GM21423 (cell line): ENCODE data around the gene CASP2.

Source experiments
- ATAC-seq: cut with Tn5 transposase; IDR thresholded peaks from one replicate; pipeline ENCODE4 v1.9.1; 2021; ENCODE audit warnings: mild to moderate bottlenecking, moderate library complexity; ENCODE audit not compliant: unreplicated experiment

CASP2 gene

GRCh38 chr7:143325240-143325639, 37.1 kb downstream of the CASP2 start:
- ATAC-seq, result peak; percentile 60

DNA sequence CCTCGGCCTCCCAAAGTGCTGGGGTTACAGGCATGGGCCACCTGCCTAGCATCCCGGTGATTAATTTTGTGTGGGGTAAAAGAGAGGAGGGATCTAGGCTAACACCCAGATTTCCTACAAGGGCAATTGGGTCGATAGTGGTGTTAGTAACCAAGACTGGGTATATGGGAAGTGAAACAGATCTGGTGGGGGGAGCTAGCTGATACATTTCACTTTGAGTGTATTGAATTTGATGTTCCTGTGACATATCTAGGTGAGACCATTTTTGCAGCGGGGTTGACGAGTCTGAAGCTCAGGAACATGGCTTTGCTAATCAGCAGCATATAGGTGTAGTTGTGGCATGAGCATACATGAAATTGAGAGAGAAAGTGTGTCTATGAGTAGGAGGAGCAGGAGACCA, 39.8 kb downstream of the CASP2 start:
- no peak for ATAC-seq

DNA sequence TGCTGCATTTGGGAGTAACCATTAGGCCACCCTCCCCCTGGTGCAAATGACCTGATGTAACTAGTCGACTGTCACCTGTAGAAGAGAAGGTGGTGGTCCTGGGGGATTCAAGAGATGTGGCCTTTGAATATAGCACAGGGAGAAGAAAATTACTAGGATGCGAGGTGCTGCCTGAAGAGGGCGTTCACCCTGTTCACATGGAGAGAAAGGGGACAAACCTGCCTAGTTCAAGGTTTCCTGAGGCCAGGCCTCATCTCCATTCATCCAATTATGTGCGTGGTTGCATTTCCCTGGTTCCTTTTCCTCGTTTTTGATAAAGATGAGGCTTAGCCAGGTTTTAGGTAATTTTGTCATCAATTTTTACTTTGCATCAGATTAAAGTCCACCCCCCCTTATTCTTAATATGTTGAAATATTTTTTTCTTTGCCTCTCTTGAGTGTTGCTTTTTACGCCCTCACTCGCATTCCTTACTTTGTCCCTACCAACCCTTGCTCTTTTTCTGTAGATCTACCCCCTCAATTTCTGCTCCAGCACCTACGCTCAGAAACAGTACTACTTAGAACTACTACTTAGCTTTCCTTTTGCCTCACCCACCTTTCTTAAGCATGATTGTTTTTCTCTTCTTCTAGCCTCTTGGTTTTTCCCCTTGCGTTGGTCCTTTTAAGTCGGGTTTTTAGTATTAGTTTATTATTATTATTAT, 41.5 kb downstream of the CASP2 start:
- no peak for ATAC-seq

- no peak for ATAC-seq
These were observed 43.1 kb downstream of the CASP2 start for GRCh38 chr7:143331179-143331801.

DNA sequence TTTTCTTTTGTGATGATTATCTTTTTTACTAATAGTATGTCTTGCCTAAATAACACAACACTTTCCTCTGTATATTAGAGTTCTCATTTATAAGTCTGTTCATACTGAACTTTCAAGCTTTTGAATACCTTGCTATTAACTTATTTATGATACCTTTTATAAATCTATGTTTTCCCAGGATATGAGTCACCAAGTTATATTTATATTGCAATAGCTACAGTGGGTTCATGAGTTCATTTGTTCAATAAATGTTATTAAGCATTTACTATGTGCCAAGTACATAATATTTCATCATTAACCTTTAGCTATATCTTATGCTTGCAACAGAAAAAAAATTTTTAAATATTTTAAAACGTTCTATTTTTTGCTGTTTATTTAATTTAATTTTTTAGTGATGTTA, 46.1 kb downstream of the CASP2 start:
- no peak for ATAC-seq

- ATAC-seq, result no peak
These were observed 49.1 kb downstream of the CASP2 start for GRCh38 chr7:143337216-143337615.

DNA sequence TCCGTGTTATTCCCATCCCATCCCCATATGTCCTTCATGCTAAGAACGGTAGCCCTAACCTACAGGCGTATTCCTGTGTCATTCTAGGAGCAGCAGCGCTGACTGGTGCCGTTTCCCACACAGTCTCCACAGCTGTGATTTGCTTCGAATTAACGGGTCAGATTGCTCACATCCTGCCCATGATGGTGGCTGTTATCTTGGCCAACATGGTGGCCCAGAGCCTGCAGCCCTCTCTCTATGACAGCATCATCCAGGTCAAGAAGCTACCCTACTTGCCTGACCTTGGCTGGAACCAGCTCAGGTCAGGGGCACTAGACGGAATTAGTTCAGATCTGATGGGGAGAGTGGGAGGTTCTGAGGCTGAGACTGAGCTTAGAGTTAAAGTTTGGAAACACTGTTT, 53.7 kb downstream of the CASP2 start:
- no peak for ATAC-seq

GRCh38 chr7:143343596-143343995, 55.4 kb downstream of the CASP2 start:
- ATAC-seq, result no peak

- ATAC-seq, result peak; percentile 95
These were observed 57.3 kb downstream of the CASP2 start for GRCh38 chr7:143345428-143345900.

GRCh38 chr7:143346018-143346417, 57.9 kb downstream of the CASP2 start:
- no peak for ATAC-seq

GRCh38 chr7:143347950-143348349, 59.8 kb downstream of the CASP2 start:
- no peak for ATAC-seq

- ATAC-seq, result no peak
These were observed 62.9 kb downstream of the CASP2 start for GRCh38 chr7:143351060-143351459.

DNA sequence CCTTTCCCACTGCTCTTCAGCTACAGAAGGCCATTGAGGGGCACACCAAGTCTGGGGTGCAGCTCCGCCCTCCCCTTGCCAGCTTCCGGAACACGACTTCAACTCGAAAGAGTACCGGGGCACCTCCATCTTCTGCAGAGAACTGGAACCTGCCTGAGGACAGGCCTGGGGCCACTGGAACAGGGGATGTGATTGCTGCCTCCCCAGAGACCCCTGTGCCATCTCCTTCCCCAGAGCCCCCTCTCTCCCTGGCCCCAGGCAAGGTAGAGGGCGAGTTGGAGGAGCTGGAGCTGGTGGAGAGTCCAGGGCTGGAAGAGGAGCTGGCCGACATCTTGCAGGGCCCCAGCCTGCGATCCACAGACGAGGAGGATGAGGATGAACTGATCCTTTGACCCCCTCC, 63.4 kb downstream of the CASP2 start:
- ATAC-seq, result no peak

- no peak for ATAC-seq
These were observed 64.4 kb downstream of the CASP2 start for GRCh38 chr7:143352531-143353002.

DNA sequence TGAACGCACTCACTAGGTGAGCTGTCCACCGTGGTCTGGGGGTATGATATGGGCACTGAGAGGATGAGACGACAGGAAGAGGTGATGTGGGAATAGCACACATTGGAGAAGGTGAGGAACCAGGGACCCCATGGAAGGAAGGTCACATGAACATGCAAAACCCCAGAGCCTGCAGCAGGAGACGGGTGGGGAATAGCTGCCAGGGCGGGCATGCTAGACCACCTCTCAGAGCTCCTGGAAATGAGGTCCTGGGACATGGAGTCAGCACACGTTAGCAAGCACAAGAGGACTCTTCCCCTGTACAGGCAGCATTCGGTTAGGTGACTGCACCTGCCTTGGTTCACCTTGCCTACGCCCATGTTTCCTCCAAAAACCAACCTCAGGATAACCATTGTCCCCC, 66.2 kb downstream of the CASP2 start:
- ATAC-seq, result no peak

DNA sequence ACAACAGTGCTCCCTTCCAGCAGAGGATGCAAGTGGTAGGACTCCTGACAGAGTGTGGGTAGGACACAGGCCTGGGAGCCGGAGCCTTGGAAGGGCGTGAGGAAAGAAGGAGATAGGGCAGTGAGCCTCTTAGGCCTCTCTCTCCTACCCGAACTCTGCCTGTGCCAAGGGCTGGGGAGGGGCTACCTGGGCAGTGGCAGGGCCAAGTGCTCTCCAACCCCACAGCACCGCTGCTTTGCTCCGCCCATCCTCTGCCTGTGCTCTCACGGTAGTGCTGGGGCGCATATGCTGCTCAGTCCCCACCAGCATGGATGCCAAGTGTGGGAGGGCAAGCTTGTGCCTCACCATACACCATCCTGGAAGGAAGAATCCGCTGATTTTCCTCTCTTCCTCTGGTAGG, 66.8 kb downstream of the CASP2 start:
- ATAC-seq, result no peak

GRCh38 chr7:143355450-143356385, 67.6 kb downstream of the CASP2 start:
- no peak for ATAC-seq

- ATAC-seq, result no peak
These were observed 68.4 kb downstream of the CASP2 start for GRCh38 chr7:143356414-143357050.
